GM12892 (cell line): ENCODE data around the gene GNA15.

Experiments used
- POLR2A ChIP-seq: IDR thresholded peaks from 2 replicates; pipeline ENCODE4 v1.6.1; 2011; ENCODE audit warnings: low read depth, low read length, control low read depth
- POLR2AphosphoS5 ChIP-seq: IDR thresholded peaks from 2 replicates; pipeline ENCODE4 v1.6.1; 2011; ENCODE audit warnings: low read depth, low read length, control low read depth
- TAF1 ChIP-seq: IDR thresholded peaks from 2 replicates; pipeline ENCODE4 v1.6.1; 2011; ENCODE audit warnings: low read depth, mild to moderate bottlenecking, control low read depth, low read length, borderline replicate concordance

GRCh38 chr19:3198901-3199700 is 63.3 kb downstream of the GNA15 start:
- TF ChIP-seq POLR2AphosphoS5 (no peak), POLR2A (no peak), TAF1 (no peak)
